Stimulated activated CD8-positive, alpha-beta memory T cell treated with anti-CD3 and anti-CD28 coated beads, Interleukin-4, amount 100 ng/mL, for 24 hours (primary cell): ENCODE data around the gene OPALIN.
"Not testable (repeated sequence)": the region's sequence is repeated elsewhere in the genome, so short reads cannot be mapped to it uniquely, and the experiment has no call there.

ENCODE experiments used
- DNase-seq: peaks from one replicate; pipeline ENCODE4 v3.0.0-alpha.2; 2020; ENCODE audit warnings: low read depth

The OPALIN gene

DNA sequence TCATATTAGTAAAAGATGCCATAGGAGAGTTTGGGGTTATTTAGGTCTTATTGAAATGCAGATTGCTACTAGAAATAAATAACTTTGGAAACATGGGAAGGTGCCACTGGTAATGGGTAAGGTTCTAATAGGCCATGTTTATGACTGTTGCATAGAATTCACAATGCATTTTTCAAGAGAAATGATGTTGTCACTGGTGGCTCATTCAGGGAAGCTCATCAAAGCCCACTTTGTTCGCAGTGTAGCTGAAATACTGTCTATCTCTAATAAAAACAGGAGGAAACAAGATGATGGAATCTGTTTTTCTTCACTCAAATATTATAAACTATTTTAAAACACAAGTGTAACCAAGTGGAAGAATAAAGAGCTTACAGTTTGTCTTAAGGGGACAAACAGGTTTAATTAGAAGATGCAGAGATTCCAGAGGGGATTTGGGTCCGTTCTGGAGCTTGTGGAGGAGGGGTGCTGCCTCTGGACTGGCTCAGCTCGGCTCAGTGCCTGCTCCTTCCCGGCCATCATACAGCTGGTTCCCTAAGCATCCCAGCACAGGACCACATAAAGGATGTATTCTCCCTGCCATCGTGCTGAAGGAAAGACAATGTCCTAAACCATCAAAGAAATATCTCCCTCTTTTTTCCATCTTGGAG, 20.4 kb downstream of the OPALIN start:
- DNase-seq, result no peak

DNA sequence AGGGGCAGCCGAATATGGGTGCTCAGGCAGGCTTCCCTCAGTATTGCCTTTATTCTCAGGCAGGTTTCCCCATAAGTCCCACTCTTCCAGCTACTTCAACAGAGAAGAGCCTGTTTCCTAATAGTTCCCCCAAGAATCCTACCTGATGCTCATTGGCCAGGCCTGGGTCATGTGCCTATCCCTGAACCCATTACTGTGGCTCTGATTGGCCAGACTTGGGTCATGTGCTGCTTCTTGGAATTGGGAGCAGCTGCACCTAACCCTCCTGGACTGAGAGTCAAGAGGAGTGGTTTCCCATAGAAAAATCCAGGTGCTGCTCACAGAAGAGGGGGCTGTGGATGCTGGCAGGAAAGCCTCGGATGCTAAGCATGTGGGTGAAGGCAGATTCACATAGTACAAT, 21.7 kb downstream of the OPALIN start:
- no peak for DNase-seq

DNA sequence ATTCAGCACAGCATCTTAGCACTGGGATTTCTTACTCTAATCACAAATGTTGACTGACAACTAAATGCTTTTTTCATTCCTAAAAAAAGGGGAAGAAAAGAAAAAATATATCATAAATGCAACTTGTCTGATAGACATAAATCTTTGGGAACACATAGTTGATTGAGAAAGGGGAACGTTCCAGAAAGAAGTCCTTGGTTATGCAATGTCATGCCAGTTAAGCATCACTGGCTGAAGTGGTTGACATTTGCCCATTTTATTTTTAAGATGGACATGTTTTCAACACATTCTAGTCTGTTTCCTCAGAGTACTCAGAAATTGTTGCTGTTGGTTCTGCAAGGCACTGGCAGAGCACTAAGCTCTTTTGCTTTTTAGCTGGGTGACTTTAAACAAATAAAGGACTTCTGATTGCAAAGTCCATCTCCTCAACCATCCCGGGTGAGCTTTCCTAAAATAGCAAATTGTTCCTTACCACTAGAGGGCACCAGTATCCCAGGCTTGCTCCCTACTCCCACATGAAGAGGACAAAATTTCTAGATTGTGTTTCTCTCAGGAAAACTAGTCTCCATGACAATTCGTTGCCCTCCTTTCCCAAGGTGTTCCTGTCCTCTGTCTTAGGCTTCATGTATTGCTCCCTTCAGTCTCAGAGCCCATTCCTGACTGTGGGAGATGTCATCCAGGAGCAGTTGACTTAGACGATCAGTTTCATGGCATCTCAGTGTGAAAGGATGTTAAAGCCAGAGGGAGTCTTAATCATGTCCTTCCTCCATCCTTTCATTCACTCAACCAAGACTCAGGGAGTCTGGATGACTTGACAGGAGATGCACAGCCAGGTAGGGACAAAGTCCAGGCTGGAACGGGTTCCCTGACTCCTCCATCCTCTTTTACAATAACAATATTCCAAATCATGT, 23.9 kb downstream of the OPALIN start:
- no peak for DNase-seq

DNA sequence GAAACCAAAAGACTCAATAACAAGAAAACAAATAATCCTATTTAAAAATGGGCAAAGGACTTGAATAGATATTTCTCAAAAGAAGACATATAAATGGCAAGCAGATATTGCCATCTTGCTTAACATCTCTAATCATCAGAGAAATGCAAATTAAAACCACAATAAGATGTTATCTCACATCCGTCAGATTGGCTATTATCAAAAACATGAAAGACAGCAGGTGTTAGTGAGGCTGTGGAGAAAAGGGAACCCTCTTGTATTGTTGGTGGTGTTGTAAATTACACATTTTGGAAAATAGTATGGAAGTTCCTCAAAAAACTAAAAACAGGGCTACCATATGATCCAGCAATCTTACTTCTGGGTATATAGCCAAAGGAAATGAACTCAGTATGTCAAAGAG, 25.7 kb downstream of the OPALIN start:
- DNase-seq, result no peak

DNA sequence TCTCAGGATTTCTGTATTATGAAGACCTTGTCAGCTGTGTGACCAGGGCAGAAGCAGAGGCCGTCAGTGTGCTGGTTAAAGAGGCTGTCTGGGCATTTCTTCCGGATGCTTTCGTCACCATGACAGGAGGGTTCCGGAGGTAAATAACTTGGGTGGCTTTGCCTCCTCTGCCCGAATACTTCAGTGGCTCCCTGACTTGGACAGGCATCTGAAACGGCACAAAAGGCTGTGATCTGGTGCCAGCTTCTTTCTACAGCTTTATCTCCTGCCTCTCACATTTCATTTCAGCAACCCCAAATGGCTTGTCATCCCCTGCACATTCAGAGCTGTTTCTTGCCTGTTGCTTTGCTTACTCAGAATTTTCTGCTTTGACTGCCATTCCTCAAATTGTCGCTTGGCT, 31.3 kb downstream of the OPALIN start:
- DNase-seq, result no peak

DNA sequence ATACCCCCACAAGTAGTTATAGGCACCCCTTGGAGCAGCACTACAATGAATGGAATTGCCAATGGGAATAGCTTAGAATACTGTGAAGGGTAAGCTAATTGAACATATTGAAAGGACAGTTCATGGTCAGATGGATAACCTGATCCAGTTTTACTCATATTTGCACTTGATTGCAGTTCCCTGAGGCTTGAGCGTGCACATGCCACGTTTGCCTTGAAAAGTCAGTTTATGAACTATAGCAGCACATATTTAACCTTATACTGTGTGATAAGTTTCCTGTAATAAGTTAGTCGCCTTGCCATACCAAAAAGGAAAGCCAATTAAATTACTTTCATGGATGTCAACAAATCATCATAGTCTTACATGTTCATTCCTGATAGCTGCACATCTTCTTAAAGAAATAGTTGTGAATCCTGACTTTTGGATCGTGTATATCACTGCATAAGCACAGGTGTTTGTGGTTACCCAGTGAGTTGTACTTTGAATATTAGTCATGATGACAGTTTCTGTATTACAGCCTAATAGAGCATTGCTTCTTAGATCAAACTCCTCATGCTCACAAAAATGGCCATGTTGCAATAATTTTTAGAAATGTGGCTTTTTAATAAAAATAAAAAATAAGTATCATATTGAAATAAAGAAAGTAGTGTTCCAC, 33.0 kb downstream of the OPALIN start:
- no peak for DNase-seq

DNA sequence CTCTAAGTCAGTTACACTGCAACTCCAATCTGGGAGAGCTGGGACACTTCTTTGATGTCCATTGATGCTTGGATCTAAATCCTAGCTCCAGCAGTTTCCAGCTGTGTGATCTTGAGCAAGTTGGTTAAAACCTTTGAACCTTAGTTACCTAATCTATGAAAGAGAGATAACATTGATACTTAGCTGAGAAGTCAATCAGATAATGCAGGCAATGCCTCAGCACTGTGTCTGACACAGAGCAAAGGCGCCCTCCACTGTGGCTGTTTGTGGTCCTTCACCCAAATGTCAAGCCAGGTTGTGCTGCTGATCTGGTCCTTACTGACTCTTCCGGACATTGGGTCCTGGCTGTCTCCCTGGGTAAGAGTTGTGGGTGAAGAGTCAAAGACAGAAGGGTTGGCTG, 34.4 kb downstream of the OPALIN start:
- no peak for DNase-seq

DNA sequence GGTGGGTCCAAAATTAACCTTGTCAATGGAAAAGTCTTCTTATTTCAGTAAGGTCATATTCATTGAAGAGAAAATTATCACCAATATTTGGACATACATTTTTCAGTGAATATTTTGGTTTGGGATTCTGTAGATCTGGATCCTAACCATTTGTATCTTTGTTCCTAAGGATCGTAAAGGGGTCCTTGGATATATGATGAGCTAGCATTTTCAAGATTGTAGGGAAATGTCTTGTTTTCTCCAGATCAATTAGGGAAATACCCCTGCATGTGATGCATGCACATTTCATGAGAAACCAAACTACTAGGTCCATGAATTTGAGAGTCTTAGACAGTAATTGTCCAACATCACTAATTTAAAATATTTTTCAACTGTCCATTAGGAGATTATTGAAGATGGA, 36.5 kb downstream of the OPALIN start:
- DNase-seq, result no peak

DNA sequence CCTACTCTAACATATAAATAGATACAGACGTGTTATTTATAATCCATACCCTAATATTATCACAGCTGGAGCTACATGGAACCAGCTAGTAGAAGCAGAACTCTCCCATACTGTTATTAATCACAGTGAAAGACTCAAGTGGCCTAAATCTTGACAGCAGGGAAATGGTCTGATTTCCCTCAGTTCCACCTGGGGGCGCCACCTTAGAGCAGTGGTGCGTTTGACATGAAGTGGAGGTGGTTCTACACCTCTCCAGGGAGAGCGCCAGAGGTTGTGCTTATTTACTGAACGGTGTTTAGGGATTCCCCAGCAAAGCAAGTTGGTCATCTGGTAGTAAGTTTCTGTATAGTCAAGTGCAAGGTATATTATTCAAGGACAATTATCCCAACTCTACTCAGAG, 37.0 kb downstream of the OPALIN start:
- no peak for DNase-seq

DNA sequence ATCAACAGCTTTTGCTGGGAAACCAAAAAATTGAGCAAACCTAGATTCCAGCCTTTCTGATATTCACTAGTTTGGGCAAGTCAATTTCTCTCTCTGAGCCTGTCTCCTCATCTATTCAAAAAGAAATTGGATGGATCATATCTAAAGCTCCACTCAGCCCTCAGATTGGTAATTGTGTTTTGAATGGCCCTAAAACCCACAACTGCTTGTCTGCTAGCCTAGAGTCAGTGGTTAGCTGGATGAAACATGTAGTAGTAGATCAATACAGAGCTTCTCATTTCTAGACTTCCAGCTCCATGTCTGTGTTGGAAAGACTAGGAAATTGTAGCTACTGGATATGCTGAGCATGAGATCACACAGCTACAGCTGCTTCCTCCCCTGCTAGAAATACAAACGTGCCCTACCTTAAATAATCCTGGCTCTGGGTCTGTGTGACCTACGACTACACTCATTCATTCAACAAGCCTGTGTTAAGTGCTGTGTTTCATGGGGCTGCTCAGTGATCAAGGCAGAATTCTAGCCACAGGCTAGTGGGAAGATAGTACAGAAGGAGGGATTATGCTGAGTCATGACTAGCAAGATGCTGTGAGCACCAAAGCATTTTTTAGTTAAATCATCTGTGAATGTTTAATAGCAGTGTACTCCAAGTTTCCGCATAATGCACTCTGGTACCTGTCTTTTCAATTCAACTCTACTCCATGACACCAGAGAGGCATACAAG, 38.9 kb downstream of the OPALIN start:
- DNase-seq, result no peak

DNA sequence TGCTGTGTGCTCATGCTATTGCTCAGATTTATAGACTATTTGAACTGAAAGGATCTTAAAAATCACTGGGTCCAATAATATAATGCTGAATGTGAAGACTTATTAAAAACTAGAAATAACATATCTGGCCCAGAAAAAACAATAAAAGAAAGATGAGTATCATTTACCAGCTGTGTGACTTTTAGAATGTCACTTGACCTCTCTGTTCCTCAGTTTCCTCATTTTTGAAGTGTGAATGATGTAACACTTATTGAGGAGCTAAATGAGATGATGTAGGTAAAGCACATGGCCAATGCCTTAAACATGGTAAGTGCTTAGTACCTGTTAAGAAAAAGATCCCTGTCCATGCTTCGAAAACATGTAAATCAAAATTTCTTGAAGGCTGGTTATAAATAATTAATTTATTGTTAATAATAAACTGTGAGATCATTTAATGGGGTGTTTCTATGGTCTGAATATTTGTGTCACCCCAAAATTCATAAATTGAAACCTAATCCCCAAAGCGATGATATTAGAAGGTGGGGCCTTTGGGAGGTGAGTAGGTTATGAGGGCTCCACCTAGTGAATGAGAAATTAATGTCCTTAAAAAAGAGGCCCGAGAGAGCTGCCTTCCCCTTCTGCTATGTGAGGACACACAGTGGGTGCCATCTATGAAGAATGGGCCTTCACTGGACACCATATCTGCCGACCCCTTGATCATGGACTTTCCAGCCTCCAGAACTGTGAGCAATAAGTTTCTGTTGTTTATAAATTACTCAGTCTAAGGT, 41.6 kb downstream of the OPALIN start:
- DNase-seq, result no peak

DNA sequence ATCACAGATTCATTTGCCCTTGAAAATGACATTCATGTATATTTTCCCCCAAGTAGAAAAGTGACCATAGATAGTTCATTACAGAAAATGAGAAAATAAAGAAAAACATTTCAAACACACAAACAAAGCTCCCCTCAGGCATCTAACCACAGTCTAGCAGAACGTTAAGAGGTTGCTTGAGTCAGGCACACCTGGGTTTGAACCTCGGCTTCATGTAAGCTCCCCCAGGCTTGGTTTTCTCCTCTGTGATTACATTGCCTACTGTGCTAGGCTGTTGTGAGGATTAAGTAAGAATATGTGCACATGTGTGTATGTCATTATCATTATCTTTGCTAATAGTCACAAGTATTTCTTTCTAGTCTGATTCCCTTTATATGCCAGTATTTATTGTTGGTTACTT, 45.5 kb downstream of the OPALIN start:
- no peak for DNase-seq

DNA sequence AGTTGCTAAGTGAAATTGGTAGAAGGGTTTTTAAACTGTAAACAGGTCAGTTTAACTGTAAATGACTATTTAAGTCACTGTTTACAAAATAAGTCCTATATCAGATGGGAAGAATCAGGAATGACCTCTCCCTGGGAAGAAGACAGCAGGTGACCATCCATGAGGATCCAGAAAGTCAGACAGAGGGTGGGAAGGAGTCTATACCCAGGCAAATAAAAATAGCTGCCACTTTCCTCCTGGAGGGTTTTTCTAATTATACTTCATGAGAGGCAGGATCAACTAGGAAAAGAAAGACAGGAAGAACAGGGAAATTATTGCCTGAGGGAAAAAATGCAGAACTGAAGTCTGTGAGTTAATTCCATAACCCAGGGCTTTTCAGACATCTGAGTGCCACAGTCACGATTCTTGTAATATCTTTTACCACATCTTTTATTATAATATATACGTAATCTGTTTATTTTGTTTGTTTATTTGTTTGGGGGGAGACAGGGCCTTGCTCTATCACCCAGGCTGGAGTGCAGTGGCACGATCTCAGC, 47.6 kb downstream of the OPALIN start:
- DNase-seq, result no peak

DNA sequence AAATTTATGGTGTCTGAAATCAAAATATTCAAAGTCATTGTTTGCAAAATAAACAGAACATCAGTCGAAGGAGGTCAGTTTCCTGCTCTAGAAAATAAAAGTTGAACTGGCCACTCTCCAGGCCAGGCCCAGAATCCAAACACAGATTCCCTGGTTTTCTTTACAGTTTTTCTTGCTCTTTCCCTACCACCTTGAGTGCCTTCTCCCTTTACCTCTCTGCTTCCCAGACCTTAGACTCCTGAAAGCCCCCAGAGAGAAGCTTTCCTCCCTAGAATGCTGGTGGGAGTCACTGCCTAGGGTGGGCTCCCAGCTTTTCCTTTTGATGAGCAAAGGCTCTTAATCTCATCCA, 48.5 kb downstream of the OPALIN start:
- DNase-seq, result no peak

DNA sequence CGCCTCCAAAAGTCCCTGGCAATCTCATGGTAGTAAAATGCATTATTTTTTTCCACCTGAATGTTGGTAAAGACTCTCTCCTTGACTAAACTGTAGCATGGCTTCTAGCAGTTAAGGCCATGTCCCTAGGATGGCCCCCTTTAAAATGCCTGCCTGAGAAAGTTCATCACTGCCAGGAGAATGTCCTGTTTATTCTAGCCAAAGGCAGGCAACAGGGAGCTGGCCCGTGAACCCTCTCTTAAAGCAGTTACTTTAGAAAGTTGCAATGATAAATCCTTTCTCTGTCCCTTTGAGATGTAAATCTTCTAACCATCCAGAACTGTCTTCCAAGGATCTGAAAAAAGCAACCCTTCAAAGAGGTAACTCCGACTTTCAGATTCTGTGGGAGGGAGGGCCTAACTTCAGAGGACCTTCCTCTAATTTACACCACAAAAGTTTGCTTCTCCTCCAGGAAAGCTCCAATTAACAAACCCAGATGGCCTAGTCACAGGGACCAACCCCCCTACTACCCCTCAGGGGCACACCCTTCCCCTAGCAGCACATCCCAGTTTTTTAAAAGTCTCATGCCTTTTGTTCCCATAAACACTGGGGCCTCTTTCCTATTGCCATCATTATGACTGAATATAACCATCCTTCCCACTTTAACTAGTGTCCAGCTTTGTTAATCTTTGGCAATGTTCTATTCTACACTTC, 49.0 kb downstream of the OPALIN start:
- DNase-seq, result no peak

DNA sequence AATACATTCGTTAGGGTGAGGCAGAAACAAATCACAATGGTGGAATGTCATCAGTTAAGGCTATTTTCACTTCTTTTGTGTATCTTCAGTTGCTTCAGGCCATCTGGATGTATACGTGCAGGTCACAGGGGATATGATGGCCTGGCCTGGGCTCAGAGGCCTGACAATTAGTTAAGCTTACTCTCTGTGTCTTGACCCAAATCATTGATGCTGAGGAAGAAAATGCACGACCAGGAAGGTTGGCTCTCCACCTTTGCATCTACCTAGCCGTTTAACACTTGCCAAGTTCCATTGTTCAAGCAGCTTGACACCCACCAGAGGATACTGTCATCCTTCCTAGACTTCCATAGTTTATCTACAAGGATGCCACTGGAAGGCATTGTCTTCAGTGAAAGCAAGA, 49.9 kb downstream of the OPALIN start:
- not testable (repeated sequence) for DNase-seq

DNA sequence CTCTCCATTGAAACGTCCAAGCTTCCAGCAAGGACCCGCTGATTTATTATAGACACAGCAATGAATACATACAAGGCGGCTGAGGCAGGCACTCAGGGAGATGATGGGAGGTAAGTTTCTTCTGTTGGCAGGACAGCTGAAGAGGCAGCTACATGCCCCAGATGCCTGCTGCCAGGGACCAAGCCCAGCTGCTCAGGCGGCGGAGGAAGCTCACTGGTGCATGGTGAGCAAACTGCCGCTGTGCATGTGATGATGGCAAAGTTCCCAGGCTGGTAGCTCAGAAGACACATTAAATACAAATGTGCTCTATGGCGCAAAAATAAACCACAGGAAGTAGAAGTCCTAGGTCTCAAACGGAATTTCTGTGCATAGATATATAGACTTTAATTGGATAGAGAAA, 52.3 kb downstream of the OPALIN start:
- no peak for DNase-seq

DNA sequence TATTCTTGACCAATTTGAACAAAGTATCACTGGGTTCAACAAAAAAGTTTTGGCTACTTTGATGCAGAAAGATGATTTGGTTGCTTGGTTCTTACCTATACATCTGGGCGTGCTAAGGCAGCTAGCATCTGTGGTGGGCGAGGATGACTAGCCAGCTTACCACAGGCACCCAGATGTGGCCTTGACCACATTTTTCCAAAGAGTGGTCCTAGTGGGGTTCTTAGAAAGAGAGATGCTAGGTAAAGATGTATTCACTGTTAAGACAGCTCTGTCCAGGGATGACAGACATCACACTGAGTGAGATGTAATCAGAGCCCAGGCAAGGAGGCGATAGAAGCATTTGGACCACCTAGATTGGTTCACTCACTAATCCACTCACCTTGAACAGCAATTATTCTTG, 53.8 kb downstream of the OPALIN start:
- DNase-seq, result no peak

DNA sequence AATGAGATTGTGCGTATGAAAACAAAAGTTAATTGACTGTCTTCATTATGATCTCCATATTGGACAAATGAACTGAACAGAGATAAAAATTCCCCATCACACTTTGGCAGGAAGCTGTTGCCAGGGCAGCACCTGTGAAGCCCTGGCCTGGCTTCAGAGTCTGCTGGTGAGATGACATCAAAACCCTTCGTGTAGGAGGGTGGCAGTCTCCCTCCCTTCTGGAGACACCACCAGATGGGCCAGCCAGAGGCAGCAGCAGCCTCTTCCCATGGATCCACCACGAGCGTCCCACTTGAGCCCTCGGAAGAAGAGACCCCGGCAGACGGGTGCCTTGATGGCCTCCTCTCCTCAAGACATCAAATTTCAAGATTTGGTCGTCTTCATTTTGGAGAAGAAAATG, 54.6 kb downstream of the OPALIN start, which contains the start of gene DNTT:
DNTT (plus strand) TSS at position 205 of the 400 bp plus-strand sequence; CDS start at position 269, 64 bp downstream.
- DNase-seq, result no peak

DNA sequence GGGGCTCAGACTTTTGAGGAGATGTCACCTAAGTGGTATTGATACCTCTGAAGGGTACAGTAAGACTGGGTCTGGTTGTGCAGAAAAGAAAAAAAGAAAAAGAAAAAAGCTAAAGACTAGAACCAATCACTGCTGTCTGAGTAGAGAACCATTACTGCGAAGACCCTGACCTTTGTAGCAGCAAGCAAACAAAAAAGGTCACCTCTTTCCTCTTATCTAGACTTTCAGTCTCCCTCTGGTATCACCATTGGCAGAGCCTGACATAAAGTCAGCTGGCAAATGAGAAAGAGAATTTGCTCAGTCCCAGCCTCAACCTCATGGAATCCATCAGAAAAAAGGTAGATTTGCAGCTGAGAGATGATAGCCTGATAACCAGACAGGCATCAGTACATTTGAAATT, 57.2 kb downstream of the OPALIN start:
- no peak for DNase-seq

DNA sequence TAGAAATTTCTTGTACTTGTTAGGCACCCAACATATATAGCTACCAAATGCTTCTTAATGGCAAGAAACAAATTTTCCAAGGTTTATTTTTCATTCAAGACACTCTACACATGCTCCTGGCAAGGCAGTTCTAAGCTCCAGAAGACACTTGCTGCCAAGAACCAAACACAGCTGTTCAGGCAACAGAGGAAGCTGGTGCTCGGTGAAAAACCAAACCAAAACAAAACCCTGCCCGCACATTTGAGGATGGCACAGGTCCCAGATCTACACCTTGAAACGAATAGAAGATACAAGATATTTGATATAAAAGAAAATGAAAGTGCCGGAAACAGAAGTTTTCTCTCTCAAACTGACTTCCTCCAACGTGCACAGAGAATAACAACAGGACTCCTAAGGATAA, 59.4 kb downstream of the OPALIN start:
- no peak for DNase-seq
